GM18870 (cell line): ENCODE data around the gene KASH5.

Source experiments
- ATAC-seq: cut with Tn5 transposase; IDR thresholded peaks from one replicate; pipeline ENCODE4 v1.9.1; 2021; ENCODE audit warnings: moderate library complexity; ENCODE audit not compliant: unreplicated experiment

KASH5 gene

GRCh38 chr19:49420227-49420626 is 32.2 kb downstream of the KASH5 start:
- no peak for ATAC-seq

GRCh38 chr19:49421039-49421877 is 33.2 kb downstream of the KASH5 start:
- ATAC-seq, result no peak

DNA sequence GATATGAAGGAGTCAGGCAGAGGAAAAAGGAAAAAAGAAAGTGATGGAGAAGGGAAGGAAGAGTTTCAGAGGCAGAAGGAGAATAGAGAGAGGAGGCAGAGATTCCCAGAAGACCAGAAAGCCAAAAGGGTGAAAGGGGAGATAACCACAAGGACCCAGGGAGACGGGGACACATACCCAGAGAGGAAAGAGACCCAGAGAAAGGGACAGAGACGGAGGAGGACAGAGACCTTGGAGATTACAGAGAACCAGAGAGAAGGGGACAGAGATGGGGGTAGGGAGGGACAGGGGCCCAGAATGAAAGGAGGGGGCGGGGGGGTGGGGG is 33.8 kb downstream of the KASH5 start:
- ATAC-seq, result no peak

DNA sequence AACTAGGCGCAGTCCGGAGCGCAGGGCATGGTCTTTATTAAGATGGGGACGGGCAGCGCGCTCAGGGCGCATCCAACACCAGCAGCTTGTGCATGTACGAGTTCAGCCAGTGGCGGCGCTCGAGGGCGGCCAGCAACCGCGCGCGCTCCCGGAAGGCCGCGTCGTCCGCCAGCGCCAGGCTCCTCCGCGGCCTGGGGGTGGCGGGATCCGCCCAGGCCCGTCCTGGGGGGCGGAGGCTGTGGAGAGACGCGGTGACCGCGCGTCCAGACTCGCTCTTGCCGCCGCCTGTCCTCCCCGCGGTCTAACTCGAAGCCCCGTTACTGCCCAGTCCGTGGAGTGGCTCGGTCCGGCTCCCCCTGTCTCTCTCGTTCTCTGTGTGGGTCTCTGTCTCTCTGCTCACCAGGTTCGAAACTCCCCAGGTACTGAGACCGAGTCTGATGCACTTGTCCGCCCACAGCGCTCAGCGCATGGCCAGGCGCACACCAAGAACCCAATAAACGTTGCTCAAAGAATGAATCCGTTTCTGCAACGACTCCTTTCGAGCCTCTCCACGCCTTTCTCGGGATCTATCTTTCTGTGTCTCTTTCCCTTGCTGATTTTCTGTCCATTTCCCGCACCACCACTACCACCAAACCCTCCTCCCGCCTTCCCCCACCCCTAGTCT is 34.5 kb downstream of the KASH5 start:
- ATAC-seq, result no peak

- ATAC-seq, result no peak
Observed at GRCh38 chr19:49423071-49423984, 35.3 kb downstream of the KASH5 start, which contains the start of gene PTH2. TSS of gene PTH2 (minus strand) at chr19:49423441. CDS start at chr19:49423339, 102 bp downstream.

- ATAC-seq, result no peak
Observed at GRCh38 chr19:49423985-49424303, 35.9 kb downstream of the KASH5 start.

- ATAC-seq, result no peak
Observed at GRCh38 chr19:49425178-49425577, 37.1 kb downstream of the KASH5 start, which contains the start of gene GFY. TSS of gene GFY (plus strand) at chr19:49425388. CDS start at chr19:49426431, 1,043 bp downstream.

DNA sequence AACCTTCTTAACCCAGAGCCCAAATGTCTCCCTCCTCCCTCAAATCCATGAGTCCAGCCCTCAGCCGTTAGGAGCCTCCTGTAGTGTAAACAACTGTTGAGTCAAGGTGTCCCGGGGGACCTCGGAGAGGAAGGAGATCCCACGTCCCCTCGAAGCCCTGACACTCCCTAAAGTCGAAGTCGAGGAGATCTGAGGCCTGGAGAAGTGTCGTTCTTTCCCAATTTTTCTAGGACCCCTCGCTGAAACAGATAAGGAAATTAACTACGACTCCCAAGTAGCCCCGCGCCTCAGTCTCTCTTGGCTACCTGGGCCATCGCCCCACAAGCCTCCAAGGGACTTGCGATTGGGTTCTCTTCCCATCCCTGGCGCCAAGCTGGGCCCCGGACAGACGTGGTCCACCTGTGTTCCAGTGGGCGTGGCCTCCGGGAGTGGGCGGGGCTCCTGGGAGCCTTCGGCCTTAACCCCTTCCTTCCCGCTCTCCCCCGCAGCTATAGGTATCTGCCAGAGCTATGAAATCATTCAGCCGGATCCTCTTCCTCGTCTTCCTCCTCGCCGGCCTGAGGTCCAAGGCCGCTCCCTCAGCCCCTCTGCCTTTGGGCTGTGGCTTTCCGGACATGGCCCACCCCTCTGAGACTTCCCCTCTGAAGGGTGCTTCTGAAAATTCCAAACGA is 38.0 kb downstream of the KASH5 start:
- ATAC-seq, result no peak

DNA sequence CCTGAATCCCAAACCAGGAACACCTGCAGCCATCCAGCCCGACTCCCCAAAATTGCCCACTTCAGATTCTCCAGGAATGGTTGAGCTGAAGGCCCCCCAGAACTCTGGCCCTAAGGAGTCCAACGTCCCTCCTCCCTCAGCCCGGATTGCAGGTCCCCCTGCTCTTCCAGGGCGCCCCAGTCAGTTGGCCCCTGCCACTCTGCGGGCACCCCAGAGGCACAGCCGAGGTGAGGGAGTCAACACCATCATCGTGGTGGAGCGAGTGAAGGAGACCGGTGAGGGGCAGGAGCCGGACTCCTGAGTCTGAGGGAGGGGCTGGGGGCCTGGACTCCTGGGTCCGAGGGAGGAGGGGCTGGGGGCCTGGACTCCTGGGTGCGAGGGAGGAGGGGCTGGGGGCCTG is 39.3 kb downstream of the KASH5 start:
- ATAC-seq, result no peak

DNA sequence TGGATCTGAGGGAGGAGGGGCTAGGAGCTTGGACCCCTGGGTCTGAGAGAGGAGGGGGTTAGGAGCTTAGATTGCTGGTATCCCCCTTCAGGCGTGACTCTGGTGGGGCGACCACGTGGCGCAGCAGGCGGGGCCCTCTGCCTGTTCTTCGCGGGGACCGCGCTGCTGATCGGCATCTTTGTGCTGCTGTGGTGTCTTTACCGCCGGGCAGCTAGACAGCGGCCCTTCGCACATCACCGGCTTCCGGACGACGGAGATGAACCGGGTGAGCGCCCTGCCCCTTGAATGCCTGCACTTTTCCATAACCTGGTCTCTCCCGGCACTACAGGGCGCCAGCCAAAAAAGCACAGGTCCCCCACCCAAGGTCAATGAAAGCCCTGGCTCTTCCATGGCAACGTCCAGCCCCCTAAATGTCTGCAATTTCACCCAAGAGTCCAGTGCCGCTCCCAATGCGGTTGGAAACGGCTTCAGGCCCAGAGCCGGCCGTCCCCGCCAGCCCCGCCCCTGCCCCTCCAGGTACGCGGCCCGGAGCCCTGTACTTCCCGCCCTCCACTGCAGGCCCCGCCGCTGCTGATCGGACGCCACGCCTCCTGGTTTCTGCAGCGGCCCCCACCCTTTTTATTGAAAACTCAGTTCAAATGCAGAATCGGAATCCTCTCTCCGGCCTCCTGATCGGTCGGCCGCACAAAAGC is 40.0 kb downstream of the KASH5 start:
- no peak for ATAC-seq

- ATAC-seq, result no peak
Observed at GRCh38 chr19:49428547-49429451, 40.8 kb downstream of the KASH5 start.

GRCh38 chr19:49430172-49430677 is 42.2 kb downstream of the KASH5 start:
- ATAC-seq, result no peak

- ATAC-seq, result no peak
Observed at GRCh38 chr19:49430678-49431329, 42.8 kb downstream of the KASH5 start.

GRCh38 chr19:49431330-49431749 is 43.3 kb downstream of the KASH5 start:
- ATAC-seq, result no peak

DNA sequence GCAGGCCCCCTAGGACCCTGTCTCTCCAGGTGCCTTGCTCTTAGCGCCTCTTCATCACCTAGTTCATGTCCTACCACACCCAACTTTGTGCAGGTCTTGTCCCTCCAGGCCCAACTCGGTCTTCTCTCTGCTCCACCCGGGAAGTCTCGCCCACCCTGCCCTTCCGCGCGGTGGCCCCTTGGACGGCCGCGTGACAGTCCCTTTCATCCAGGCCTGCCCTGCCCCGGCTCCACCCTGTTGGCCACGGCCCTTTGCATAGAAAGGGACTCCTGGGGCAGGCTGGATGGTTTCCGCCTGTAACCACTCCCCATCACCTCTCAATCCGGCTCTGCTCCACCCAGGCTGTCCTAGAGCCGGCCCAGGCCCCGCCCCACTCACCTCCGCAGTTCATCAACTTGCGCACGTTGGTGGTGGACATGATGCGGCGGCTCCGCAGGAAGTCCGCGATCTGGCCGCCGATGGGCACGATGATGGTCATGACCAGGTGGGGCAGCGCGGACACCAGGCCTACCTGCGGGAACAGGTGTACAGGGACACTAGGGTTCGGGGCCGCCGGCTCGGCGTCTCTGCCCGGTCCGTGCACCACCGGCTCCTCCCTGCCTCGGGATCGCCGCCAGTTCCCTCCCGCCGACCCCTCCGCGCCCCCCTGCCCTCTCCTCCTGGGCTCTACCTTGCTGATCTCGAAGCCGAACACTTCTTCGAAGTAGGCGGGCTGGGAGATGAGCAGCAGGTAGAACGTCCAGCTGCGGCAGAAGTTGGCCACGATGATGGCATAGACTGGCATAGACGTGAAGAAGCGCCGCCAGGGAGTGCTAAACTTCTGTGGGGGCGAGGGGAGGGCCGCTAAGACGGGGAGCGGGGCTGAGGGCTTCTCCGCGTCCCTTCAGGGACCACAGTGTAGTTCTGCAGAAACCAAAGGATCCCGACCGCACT is 44.4 kb downstream of the KASH5 start:
- no peak for ATAC-seq

- ATAC-seq, result no peak
Observed at GRCh38 chr19:49433240-49433901, 45.3 kb downstream of the KASH5 start.
